Neural progenitor cell (in vitro differentiated cells): ENCODE data around the gene EGFR.

ENCODE experiments used
- EZH2 ChIP-seq: fragments of 200-600 bp; sonication (generic); IDR thresholded peaks from 2 replicates; pipeline ENCODE4 v1.6.1; 2017; ENCODE audit warnings: antibody characterized with exemption, mild to moderate bottlenecking, moderate library complexity
- EZH2phosphoT487 ChIP-seq: fragments of 200-600 bp; sonication (generic); IDR thresholded peaks from 2 replicates; pipeline ENCODE4 v1.6.1; 2017; ENCODE audit warnings: antibody characterized with exemption
- TF ChIP-seq, protein P1 (sequence below): fragments of 200-600 bp; sonication (generic); IDR thresholded peaks from 2 replicates; pipeline ENCODE4 v1.5.1; 2017; ENCODE audit warnings: antibody characterized with exemption, mild to moderate bottlenecking

DNA sequence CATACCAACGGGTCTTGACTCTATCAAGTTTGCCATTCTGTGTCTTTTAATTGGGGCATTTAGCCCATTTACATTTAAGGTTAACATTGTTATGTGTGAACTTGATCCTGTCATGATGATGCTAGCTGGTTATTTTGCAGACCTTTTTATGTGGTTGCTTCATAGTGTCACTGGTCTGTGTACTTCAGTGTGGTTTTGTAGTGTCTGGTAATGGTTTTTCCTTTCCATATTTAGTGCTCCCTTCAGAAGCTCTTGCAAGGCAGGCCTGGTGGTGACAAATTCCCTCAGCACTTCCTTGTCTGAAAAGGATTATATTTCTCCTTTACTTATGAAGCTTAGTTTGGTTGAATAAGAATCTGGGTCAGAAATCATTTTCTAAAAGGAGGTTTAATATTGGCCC lies 211.2 kb downstream of the EGFR start:
- TF ChIP-seq EZH2 (no peak), EZH2phosphoT487 (no peak)
- TF ChIP-seq, protein P1, sequence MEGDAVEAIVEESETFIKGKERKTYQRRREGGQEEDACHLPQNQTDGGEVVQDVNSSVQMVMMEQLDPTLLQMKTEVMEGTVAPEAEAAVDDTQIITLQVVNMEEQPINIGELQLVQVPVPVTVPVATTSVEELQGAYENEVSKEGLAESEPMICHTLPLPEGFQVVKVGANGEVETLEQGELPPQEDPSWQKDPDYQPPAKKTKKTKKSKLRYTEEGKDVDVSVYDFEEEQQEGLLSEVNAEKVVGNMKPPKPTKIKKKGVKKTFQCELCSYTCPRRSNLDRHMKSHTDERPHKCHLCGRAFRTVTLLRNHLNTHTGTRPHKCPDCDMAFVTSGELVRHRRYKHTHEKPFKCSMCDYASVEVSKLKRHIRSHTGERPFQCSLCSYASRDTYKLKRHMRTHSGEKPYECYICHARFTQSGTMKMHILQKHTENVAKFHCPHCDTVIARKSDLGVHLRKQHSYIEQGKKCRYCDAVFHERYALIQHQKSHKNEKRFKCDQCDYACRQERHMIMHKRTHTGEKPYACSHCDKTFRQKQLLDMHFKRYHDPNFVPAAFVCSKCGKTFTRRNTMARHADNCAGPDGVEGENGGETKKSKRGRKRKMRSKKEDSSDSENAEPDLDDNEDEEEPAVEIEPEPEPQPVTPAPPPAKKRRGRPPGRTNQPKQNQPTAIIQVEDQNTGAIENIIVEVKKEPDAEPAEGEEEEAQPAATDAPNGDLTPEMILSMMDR: no peak
